Cardiac fibroblast (primary cell): Measurements from ENCODE around the gene CCL27.

Experiments
- DNase-seq, 2 donors: peaks; one replicate each; pipeline versions ENCODE4 v3.0.0 to v3.0.0-alpha.2; 2010; ENCODE audit warnings: low read depth in 2 of 2
- H3K4me3 ChIP-seq, 2 donors: replicated peaks in 1 of 2; 1 replicate in 1 of 2; 2 replicates in 1 of 2; pipeline ENCODE4 v1.5.1; 2011; ENCODE audit warnings: low read depth in 2 of 2, low read length in 2 of 2, mild to moderate bottlenecking in 2 of 2, moderate library complexity in 1 of 2
- CTCF ChIP-seq: IDR thresholded peaks from one replicate; pipeline ENCODE4 v1.5.1; 2011; ENCODE audit warnings: low read depth, mild to moderate bottlenecking, low read length, inconsistent platforms

CCL27 gene

GRCh38 chr9:34662526-34663302 is at the start of gene CCL27:
Gene CCL27 (minus strand): TSS chr9:34662657. CDS start chr9:34662633, 24 bp downstream.
- no peak for DNase-seq
- H3K4me3 ChIP-seq: no peak within 1 kb of the TSS
- TF ChIP-seq CTCF: no peak

- H3K4me3 ChIP-seq: no peak overlapping the region
- no peak for DNase-seq
- TF ChIP-seq CTCF: no peak
Observed at GRCh38 chr9:34712140-34712539, 49.7 kb upstream of the CCL27 start.

GRCh38 chr9:34710023-34710422 is 47.6 kb upstream of the CCL27 start, which contains the start of gene CCL21:
Gene CCL21 (minus strand): TSS chr9:34710136. CDS start chr9:34710066, 70 bp downstream.
- DNase-seq: peak in 1 of 2 donors; percentile 83
- no peak within 1 kb of the TSS for H3K4me3 ChIP-seq
- TF ChIP-seq CTCF: no peak

- no peak overlapping the region for H3K4me3 ChIP-seq
- no peak for DNase-seq
- TF ChIP-seq CTCF: no peak
Observed at GRCh38 chr9:34709196-34709978, 46.9 kb upstream of the CCL27 start.

GRCh38 chr9:34707130-34707529 is 44.7 kb upstream of the CCL27 start:
- no peak overlapping the region for H3K4me3 ChIP-seq
- no peak for DNase-seq
- TF ChIP-seq CTCF: no peak

- peak; percentile 87 to 92 for DNase-seq
- peak overlapping the region; percentile 49 to 66 for H3K4me3 ChIP-seq
- peak; percentile 100 for TF ChIP-seq CTCF
Observed at GRCh38 chr9:34701769-34702736, 39.6 kb upstream of the CCL27 start.
